Endothelial cell of umbilical vein (primary cell): ENCODE results near the gene C17orf75. TPM values are rescaled to one million over a fixed set of nuclear protein-coding genes. Genes with fewer than 3 reads are reported as not detected.
A peak's percentile ranks its signal among the peaks of the same experiment; 100 is the strongest.

Experiments
- BruUV-seq: library from RNA; stranded (reverse); fragments of 400-500 nt; replicated peaks from 2 replicates; lab custom pipeline; 2021; lab: Mats Ljungman, UMichigan
- CTCF ChIA-PET: fragments of 300-600, 350-600 bp; sonication (Branson Sonifier 250); formaldehyde crosslinking; loops from one replicate; lab custom pipeline; 2021; ENCODE audit warnings: antibody characterized with exemption, inconsistent platforms; lab: Charles Lee
- POLR2A ChIA-PET: fragments of 300-600, 350-600 bp; sonication (Branson Sonifier 250); formaldehyde crosslinking; loops from one replicate; lab custom pipeline; 2021; ENCODE audit warnings: antibody characterized with exemption, inconsistent platforms; lab: Charles Lee
- DNase-seq: peaks from one replicate; pipeline ENCODE4 v3.0.0-alpha.2; 2011; ENCODE audit warnings: low read depth, low spot score
- FAIRE-seq: peaks from 2 replicates; lab custom pipeline; 2011; peaks lifted over from hg19 to GRCh38; lab: Jason Lieb, UNC
- H2AFZ ChIP-seq: 2 replicates; pipeline ENCODE4 v1.6.0; 2012; ENCODE audit warnings: low read depth, low read length, control low read depth, inconsistent platforms
- H3K27ac ChIP-seq: 2 replicates; pipeline ENCODE4 v1.5.1; 2011; ENCODE audit warnings: low read depth, mild to moderate bottlenecking, control low read depth, low read length, moderate library complexity; ENCODE audit not compliant: insufficient read depth
- H3K27me3 ChIP-seq, 2 experiments: 2 replicates each; pipeline versions ENCODE4 v1.6.0 to v1.6.1; 2011; ENCODE audit warnings: low read length in 2 of 2, mixed read lengths in 1 of 2; ENCODE audit not compliant: control insufficient read depth in 2 of 2, insufficient read depth in 2 of 2
- H3K36me3 ChIP-seq, 2 experiments: 2 replicates in 1 of 2; 3 replicates in 1 of 2; pipeline ENCODE4 v1.5.1; 2011; ENCODE audit warnings: low read length in 2 of 2, mild to moderate bottlenecking in 1 of 2, moderate library complexity in 1 of 2; ENCODE audit not compliant: control insufficient read depth in 2 of 2, insufficient read depth in 2 of 2; ENCODE audit errors: extremely low read depth in 1 of 2
- H3K4me1 ChIP-seq: 3 replicates; pipeline ENCODE4 v1.5.1; 2011; ENCODE audit warnings: mild to moderate bottlenecking, low read length; ENCODE audit not compliant: control insufficient read depth, insufficient read depth; ENCODE audit errors: extremely low read depth
- H3K4me2 ChIP-seq: 2 replicates; pipeline ENCODE4 v1.6.1; 2011; ENCODE audit warnings: low read length, control low read depth, mixed read lengths; ENCODE audit not compliant: insufficient read depth
- H3K4me3 ChIP-seq, 3 experiments: fragments of 200-600 bp in 1 of 3; sonication (generic), shearing (Covaris generic) in 1 of 3; replicated peaks in 1 of 3; 2 replicates each; pipeline ENCODE4 v1.5.1; 2011 to 2016; ENCODE audit warnings: control low read depth in 3 of 3, low read length in 3 of 3, mild to moderate bottlenecking in 2 of 3, inconsistent platforms in 1 of 3, low read depth in 1 of 3, moderate library complexity in 1 of 3; ENCODE audit not compliant: insufficient read depth in 1 of 3
- H3K79me2 ChIP-seq: 2 replicates; pipeline ENCODE4 v1.6.0; 2012; ENCODE audit warnings: low read length, inconsistent platforms; ENCODE audit not compliant: control insufficient read depth, insufficient read depth
- H3K9ac ChIP-seq: replicated peaks from 2 replicates; pipeline ENCODE3; 2011; ENCODE audit warnings: low read length, control low read depth; ENCODE audit not compliant: insufficient read depth; ENCODE audit errors: extremely low read depth
- H3K9me1 ChIP-seq: replicated peaks from 3 replicates; pipeline ENCODE4 v1.6.0; 2011; ENCODE audit warnings: mild to moderate bottlenecking, low read length; ENCODE audit not compliant: control insufficient read depth, insufficient read depth; ENCODE audit errors: extremely low read depth
- H3K9me3 ChIP-seq: replicated peaks from 2 replicates; pipeline ENCODE4 v1.5.1; 2012; ENCODE audit warnings: low read length, inconsistent platforms; ENCODE audit not compliant: control insufficient read depth, insufficient read depth
- H4K20me1 ChIP-seq: replicated peaks from 2 replicates; pipeline ENCODE3; 2011; ENCODE audit warnings: mild to moderate bottlenecking, low read length; ENCODE audit not compliant: control insufficient read depth, insufficient read depth; ENCODE audit errors: extremely low read depth
- EZH2 ChIP-seq: IDR thresholded peaks from 2 replicates; pipeline ENCODE4 v1.6.1; 2012; ENCODE audit warnings: borderline replicate concordance, low read depth, mild to moderate bottlenecking, moderate library complexity, low read length, inconsistent platforms; ENCODE audit not compliant: severe bottlenecking
- FOS ChIP-seq: IDR thresholded peaks from 2 replicates; pipeline ENCODE4 v1.6.1; 2011; ENCODE audit warnings: mild to moderate bottlenecking, low read length, moderate library complexity, borderline replicate concordance; ENCODE audit not compliant: insufficient read depth
- GATA2 ChIP-seq: IDR thresholded peaks from 2 replicates; pipeline ENCODE4 v1.7.0; 2011; ENCODE audit warnings: low read depth, mild to moderate bottlenecking, moderate library complexity, mixed read lengths, low read length; ENCODE audit not compliant: insufficient read length, insufficient read depth
- JUN ChIP-seq: IDR thresholded peaks from 2 replicates; pipeline ENCODE4 v1.6.1; 2011; ENCODE audit warnings: borderline replicate concordance, low read depth; ENCODE audit not compliant: insufficient read length, insufficient read depth
- MYC ChIP-seq: IDR thresholded peaks from one replicate; pipeline ENCODE4 v1.6.1; 2011; ENCODE audit warnings: mild to moderate bottlenecking, low read depth, low read length
- POLR2A ChIP-seq: IDR thresholded peaks from 2 replicates; pipeline ENCODE4 v1.6.1; 2012; ENCODE audit warnings: low read depth, mild to moderate bottlenecking, control low read depth, low read length
- POLR2AphosphoS5 ChIP-seq: IDR thresholded peaks from 2 replicates; pipeline ENCODE4 v1.6.1; 2012; ENCODE audit warnings: low read depth, mild to moderate bottlenecking, control low read depth, low read length, moderate library complexity; ENCODE audit not compliant: insufficient read depth
- dilution Hi-C: fragments of 300-500 bp; cut with MboI; formaldehyde crosslinking; loops from one replicate; pipeline ENCODE4 v1.15.0; 2019; ENCODE audit warnings: low sequenced_read_pairs; ENCODE audit not compliant: extremely low pct_ligation_motif_present
- intact Hi-C: fragments of 100-400 bp; cut with micrococcal nuclease; formaldehyde crosslinking; loops from one replicate; pipeline ENCODE4 v1.10.0; 2022
- microRNA counts: library from miRNA; unstranded; fragments of <30 nt; microRNA quantifications from one replicate; lab custom pipeline; 2016
- microRNA-seq: library from miRNA; unstranded; fragments of <30 nt; microRNA quantifications from one replicate; pipeline ENCODE4 v1.2.0, GENCODE V29; 2021; ENCODE audit warnings: borderline number of aligned reads, borderline replicate concordance
- polyA plus RNA-seq, 4 experiments: library from polyadenylated mRNA; depleted of rRNA in 3 of 4; stranded (reverse) in 3 of 4; unstranded in 1 of 4; fragments of >200 nt; gene quantifications; 2 replicates each; pipeline versions ENCODE4 v1.2.1 to v1.2.3, GENCODE V29; 2011 to 2012; ENCODE audit warnings: missing spikeins in 1 of 4
- total RNA-seq: library from RNA; stranded (reverse); gene quantifications from 2 replicates; pipeline ENCODE4 v1.2.3, GENCODE V29; 2021
- TF ChIP-seq, protein P1 (sequence below): IDR thresholded peaks from 2 replicates; pipeline ENCODE4 v1.6.1; 2011; ENCODE audit not compliant: insufficient read depth, insufficient read length
- TF ChIP-seq, protein P2 (sequence below), 2 donors: IDR thresholded peaks; 1 replicate in 1 of 2; 2 replicates in 1 of 2; pipeline ENCODE4 v1.5.1; 2011; ENCODE audit warnings: low read length in 2 of 2, mild to moderate bottlenecking in 2 of 2, moderate library complexity in 2 of 2, control low read depth in 1 of 2, inconsistent platforms in 1 of 2, low read depth in 1 of 2; ENCODE audit not compliant: insufficient read depth in 1 of 2; ENCODE audit errors: extremely low read depth in 1 of 2

C17orf75 gene
- total and polyA plus RNA-seq, 2 donors (not counting 3 experiments of a cell fraction or from before 2014, with no cell fraction given): 8.8 to 21.5 TPM

DNA sequence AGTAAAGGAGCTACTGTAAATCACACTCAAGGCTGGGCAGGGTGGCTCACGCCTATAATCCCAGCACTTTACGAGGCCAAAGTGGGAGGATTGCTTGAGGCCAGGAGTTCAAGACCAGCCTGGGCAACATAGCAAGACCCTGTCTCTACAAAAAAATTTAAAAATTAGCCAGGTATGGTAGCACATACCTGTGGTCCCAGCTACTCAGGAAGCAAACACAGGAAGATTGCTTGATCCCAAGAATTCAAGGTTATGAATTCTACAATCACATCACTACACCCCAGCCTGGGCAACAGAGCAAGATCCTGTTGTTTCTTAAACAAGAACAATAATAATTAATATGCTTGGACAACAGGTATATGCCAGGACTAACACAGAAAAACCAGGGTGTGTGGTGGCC is 63.2 kb downstream of the C17orf75 start:
- ChIA-PET CTCF (no interaction called here), POLR2A (no interaction called here)
- TF ChIP-seq GATA2: no peak
- TF ChIP-seq EZH2: no peak
- TF ChIP-seq POLR2A: no peak
- TF ChIP-seq JUN: no peak
- TF ChIP-seq POLR2AphosphoS5: no peak
- TF ChIP-seq, protein P1, sequence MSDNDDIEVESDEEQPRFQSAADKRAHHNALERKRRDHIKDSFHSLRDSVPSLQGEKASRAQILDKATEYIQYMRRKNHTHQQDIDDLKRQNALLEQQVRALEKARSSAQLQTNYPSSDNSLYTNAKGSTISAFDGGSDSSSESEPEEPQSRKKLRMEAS: no peak
- TF ChIP-seq MYC: no peak
- TF ChIP-seq, protein P2, sequence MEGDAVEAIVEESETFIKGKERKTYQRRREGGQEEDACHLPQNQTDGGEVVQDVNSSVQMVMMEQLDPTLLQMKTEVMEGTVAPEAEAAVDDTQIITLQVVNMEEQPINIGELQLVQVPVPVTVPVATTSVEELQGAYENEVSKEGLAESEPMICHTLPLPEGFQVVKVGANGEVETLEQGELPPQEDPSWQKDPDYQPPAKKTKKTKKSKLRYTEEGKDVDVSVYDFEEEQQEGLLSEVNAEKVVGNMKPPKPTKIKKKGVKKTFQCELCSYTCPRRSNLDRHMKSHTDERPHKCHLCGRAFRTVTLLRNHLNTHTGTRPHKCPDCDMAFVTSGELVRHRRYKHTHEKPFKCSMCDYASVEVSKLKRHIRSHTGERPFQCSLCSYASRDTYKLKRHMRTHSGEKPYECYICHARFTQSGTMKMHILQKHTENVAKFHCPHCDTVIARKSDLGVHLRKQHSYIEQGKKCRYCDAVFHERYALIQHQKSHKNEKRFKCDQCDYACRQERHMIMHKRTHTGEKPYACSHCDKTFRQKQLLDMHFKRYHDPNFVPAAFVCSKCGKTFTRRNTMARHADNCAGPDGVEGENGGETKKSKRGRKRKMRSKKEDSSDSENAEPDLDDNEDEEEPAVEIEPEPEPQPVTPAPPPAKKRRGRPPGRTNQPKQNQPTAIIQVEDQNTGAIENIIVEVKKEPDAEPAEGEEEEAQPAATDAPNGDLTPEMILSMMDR (IDR thresholded peaks at IDR 0.05; ENCODE audit: extremely low read depth in 1 of 2, insufficient read depth in 1 of 2, low read depth in 1 of 2, low read length in 2 of 2): no peak
- TF ChIP-seq FOS: no peak
- Histone ChIP-seq H3K27ac (no peak overlapping the region), H3K9me3 (no peaks in the 10 kb centered on the region), H3K4me2 (no peak overlapping the region), H2AFZ (no peak overlapping the region), H3K79me2 (no peaks in the 10 kb centered on the region), H3K4me3 (no peak overlapping the region), H3K27me3 (peaks cover 0 to 4% of the 10 kb centered on the region in 2 experiments), H4K20me1 (no peaks in the 10 kb centered on the region), H3K36me3 (no peaks in the 10 kb centered on the region), H3K4me1 (no peaks in the 10 kb centered on the region), H3K9ac (no peak overlapping the region), H3K9me1 (no peaks in the 10 kb centered on the region)
- dilution Hi-C loops: no loop called here
- intact Hi-C loops: no loop called here
- DNase-seq: no peak
- no TSS peak for BruUV-seq
- FAIRE-seq: no peak

MicroRNA genes within 50 kb of the gene (microRNA counts, 767-probe panel; counts per million panel counts)
- microRNA hsa-miR-632 (lab: Ali Mortazavi, UCI): 723 counts per million, percentile 96 among the panel's probes with 10 or more counts

Small RNAs within 50 kb of the gene (microRNA-seq; reads per million reads assigned to microRNA genes)
- not detected for gene MIR632

Other genes starting within 250 kb of the C17orf75 start
- 22.0 and 23.5 TPM in 2 replicates for gene RHOT1, start 199.7 kb downstream of the C17orf75 start, total RNA-seq
- 22.1 and 28.8 TPM in 2 replicates for gene RHOT1, start 199.7 kb downstream of the C17orf75 start, polyA plus RNA-seq
- 0.20 TPM in 1 of 2 replicates, not detected in the other for gene RHBDL3, start 76.3 kb downstream of the C17orf75 start, total RNA-seq
- 0.08 and 0.11 TPM in 2 replicates for gene RHBDL3, start 76.3 kb downstream of the C17orf75 start, polyA plus RNA-seq
- 206 and 209 TPM in 2 replicates for gene ZNF207, start 8.0 kb upstream of the C17orf75 start, total RNA-seq
- 231 and 245 TPM in 2 replicates for gene ZNF207, start 8.0 kb upstream of the C17orf75 start, polyA plus RNA-seq
- 153 and 161 TPM in 2 replicates for gene PSMD11, start 102.3 kb upstream of the C17orf75 start, total RNA-seq
- 56.4 and 59.4 TPM in 2 replicates for gene PSMD11, start 102.3 kb upstream of the C17orf75 start, polyA plus RNA-seq
- 3.9 and 6.1 TPM in 2 replicates for gene CDK5R1, start 144.8 kb upstream of the C17orf75 start, total RNA-seq
- gene CDK5R1, start 144.8 kb upstream of the C17orf75 start, polyA plus RNA-seq: 1.5 and 1.6 TPM in 2 replicates